Brain microvascular endothelial cell (primary cell): ENCODE data around the gene KANSL1.

Experiments used
- DNase-seq: peaks from one replicate; pipeline ENCODE4 v3.0.0-alpha.2; 2020
- H3K27ac ChIP-seq: fragments of 250-450 bp; sonication (Bioruptor Pico); 2 replicates; pipeline ENCODE4 v1.5.1; 2020; ENCODE audit warnings: mild to moderate bottlenecking, moderate library complexity
- H3K27me3 ChIP-seq: fragments of 250-450 bp; sonication (Bioruptor Pico); replicated peaks from 2 replicates; pipeline ENCODE4 v1.5.1; 2020; ENCODE audit warnings: mild to moderate bottlenecking
- H3K36me3 ChIP-seq: fragments of 250-450 bp; sonication (Bioruptor Pico); replicated peaks from 2 replicates; pipeline ENCODE4 v1.5.1; 2020; ENCODE audit warnings: mild to moderate bottlenecking
- H3K4me3 ChIP-seq: 2 replicates; pipeline ENCODE4 v1.5.1; 2011; ENCODE audit warnings: low read depth, mild to moderate bottlenecking, control low read depth, low read length, moderate library complexity
- CTCF ChIP-seq: IDR thresholded peaks from 2 replicates; pipeline ENCODE4 v1.5.1; 2011; ENCODE audit warnings: low read depth, mild to moderate bottlenecking, moderate library complexity, low read length, control low read depth, inconsistent platforms; ENCODE audit errors: missing control alignments
- in situ Hi-C: cut with HindIII; loops from 2 replicates; pipeline ENCODE4 v1.10.0; 2017; ENCODE audit warnings: low sequenced_read_pairs, low pct_ligation_motif_present

Gene KANSL1

GRCh38 chr17:46031920-46032319, 161.3 kb downstream of the KANSL1 start:
- in situ Hi-C loops: no loop called here
- no peak for TF ChIP-seq CTCF
- Histone ChIP-seq H3K27me3 (no peaks in the 10 kb centered on the region), H3K4me3 (no peak overlapping the region), H3K36me3 (peaks cover 59% of the 10 kb centered on the region), H3K27ac (no peak overlapping the region)
- DNase-seq: no peak

GRCh38 chr17:46031440-46031839, 161.8 kb downstream of the KANSL1 start:
- Histone ChIP-seq H3K4me3 (no peak overlapping the region), H3K27me3 (no peaks in the 10 kb centered on the region), H3K36me3 (peaks cover 60% of the 10 kb centered on the region), H3K27ac (no peak overlapping the region)
- TF ChIP-seq CTCF: no peak
- in situ Hi-C loops: no loop called here
- DNase-seq: no peak

- DNase-seq: no peak
- no peak for TF ChIP-seq CTCF
- Histone ChIP-seq H3K36me3 (peaks cover 55% of the 10 kb centered on the region), H3K27ac (no peak overlapping the region), H3K4me3 (no peak overlapping the region), H3K27me3 (no peaks in the 10 kb centered on the region)
- in situ Hi-C loops: no loop called here
Measured at GRCh38 chr17:46030752-46031151, 162.5 kb downstream of the KANSL1 start.

GRCh38 chr17:46029627-46030026, 163.6 kb downstream of the KANSL1 start:
- H3K27ac ChIP-seq: no peak overlapping the region
- DNase-seq: no peak
- in situ Hi-C loops: no loop called here
- TF ChIP-seq CTCF: no peak
- H3K4me3 ChIP-seq: no peak overlapping the region
- H3K36me3 ChIP-seq: peaks cover 51% of the 10 kb centered on the region
- H3K27me3 ChIP-seq: no peaks in the 10 kb centered on the region

GRCh38 chr17:46028981-46029565, 164.2 kb downstream of the KANSL1 start:
- in situ Hi-C loops: no loop called here
- no peak overlapping the region for H3K27ac ChIP-seq
- DNase-seq: no peak
- H3K4me3 ChIP-seq: no peak overlapping the region
- H3K27me3 ChIP-seq: no peaks in the 10 kb centered on the region
- TF ChIP-seq CTCF: no peak
- peaks cover 46% of the 10 kb centered on the region for H3K36me3 ChIP-seq

GRCh38 chr17:46028374-46028773, 164.9 kb downstream of the KANSL1 start:
- H3K27ac ChIP-seq: no peak overlapping the region
- in situ Hi-C loops: no loop called here
- DNase-seq: no peak
- no peak overlapping the region for H3K4me3 ChIP-seq
- H3K36me3 ChIP-seq: peaks cover 39% of the 10 kb centered on the region
- no peak for TF ChIP-seq CTCF
- H3K27me3 ChIP-seq: no peaks in the 10 kb centered on the region
